H1 (cell line): ENCODE measurements around the gene SRRM2. TPM values are rescaled to one million over a fixed set of nuclear protein-coding genes. Genes with fewer than 3 reads are reported as not detected.

Experiments used
- BCL11A ChIP-seq, 2 experiments: IDR thresholded peaks; one replicate each; pipeline ENCODE4 v1.6.1; 2011; ENCODE audit warnings: low read depth in 2 of 2, low read length in 2 of 2, mild to moderate bottlenecking in 2 of 2
- BRCA1 ChIP-seq: IDR thresholded peaks from 2 replicates; pipeline ENCODE4 v1.6.1; 2012; ENCODE audit warnings: low read depth, low read length, improper control_type of control experiment
- CEBPB ChIP-seq: IDR thresholded peaks from 2 replicates; pipeline ENCODE4 v1.6.1; 2012; ENCODE audit warnings: low read depth, low read length
- CHD1 ChIP-seq: IDR thresholded peaks from 2 replicates; pipeline ENCODE4 v1.6.1; 2012; ENCODE audit warnings: low read depth, low read length, improper control_type of control experiment
- CREB1 ChIP-seq: IDR thresholded peaks from 2 replicates; pipeline ENCODE4 v1.6.1; 2012; ENCODE audit warnings: inconsistent platforms
- EP300 ChIP-seq, 2 experiments: IDR thresholded peaks; 1 replicate in 1 of 2; 2 replicates in 1 of 2; pipeline ENCODE4 v1.6.1; 2011 to 2012; ENCODE audit warnings: low read depth in 2 of 2, low read length in 2 of 2, mild to moderate bottlenecking in 2 of 2, borderline replicate concordance in 1 of 2, inconsistent platforms in 1 of 2, moderate library complexity in 1 of 2
- POU5F1 ChIP-seq: IDR thresholded peaks from 2 replicates; pipeline ENCODE4 v1.6.1; 2011; ENCODE audit warnings: low read depth, mild to moderate bottlenecking, low read length, moderate library complexity
- SP1 ChIP-seq: IDR thresholded peaks from 2 replicates; pipeline ENCODE4 v1.6.1; 2011; ENCODE audit warnings: low read depth, low read length
- SP2 ChIP-seq: IDR thresholded peaks from 2 replicates; pipeline ENCODE4 v1.6.1; 2012; ENCODE audit warnings: mild to moderate bottlenecking, low read length, inconsistent platforms
- polyA plus RNA-seq, 7 experiments: library from polyadenylated mRNA; depleted of rRNA in 3 of 7; stranded (reverse) in 5 of 7; unstranded in 2 of 7; fragments of >200 nt in 5 of 7; fragments of 200-250 nt in 2 of 7; gene quantifications; 1 replicate in 5 of 7; 2 replicates in 1 of 7; 4 replicates in 1 of 7; pipeline versions ENCODE4 v1.2.1 to v1.2.3, GENCODE V29; 2011 to 2013; ENCODE audit warnings: missing spikeins in 2 of 7, mixed read lengths in 2 of 7
- total RNA-seq: library from RNA; stranded (reverse); fragmentation: NEBNext Ultra II Directional; extraction: Animal tissue kit (Norgen Biotek cat#: 25700); gene quantifications from 2 replicates; pipeline ENCODE4 v1.2.1, GENCODE V29; 2021
- TF ChIP-seq, protein P1 (sequence below): fragments of 300-600 bp; sonication (generic); IDR thresholded peaks from 2 replicates; pipeline ENCODE4 v1.7.1; 2012; ENCODE audit warnings: low read length, moderate library complexity, mild to moderate bottlenecking, inconsistent platforms; ENCODE audit not compliant: insufficient replicate concordance
- TF ChIP-seq, protein P2 (sequence below): IDR thresholded peaks from 2 replicates; pipeline ENCODE4 v1.6.1; 2012; ENCODE audit warnings: low read length, inconsistent platforms

The SRRM2 gene
- total and polyA plus RNA-seq, 2 of the 8 experiments (the other 6 are each of a cell fraction or from before 2014, with no cell fraction given): 300 to 579 TPM

DNA sequence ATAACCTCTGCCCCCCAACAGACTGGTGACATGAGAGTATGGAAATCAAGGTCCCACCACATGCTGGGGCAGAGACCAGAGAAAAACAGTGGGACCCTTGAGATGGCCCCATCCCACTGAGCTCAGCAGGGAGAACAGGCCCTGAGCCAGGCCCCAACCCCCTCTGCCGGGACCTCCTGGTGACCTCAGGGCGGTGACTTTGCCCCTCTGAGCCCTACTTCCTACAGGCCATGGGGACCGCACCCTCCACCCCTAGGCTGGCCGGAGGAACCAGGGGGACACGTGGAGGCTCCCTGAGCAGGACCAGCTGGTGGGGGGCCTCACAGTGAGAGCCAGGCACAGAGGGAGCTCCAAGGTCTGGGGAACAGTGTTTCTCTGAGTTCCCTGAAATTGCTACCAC, 13.8 kb upstream of the SRRM2 start (continued):
- TF ChIP-seq, protein P1, sequence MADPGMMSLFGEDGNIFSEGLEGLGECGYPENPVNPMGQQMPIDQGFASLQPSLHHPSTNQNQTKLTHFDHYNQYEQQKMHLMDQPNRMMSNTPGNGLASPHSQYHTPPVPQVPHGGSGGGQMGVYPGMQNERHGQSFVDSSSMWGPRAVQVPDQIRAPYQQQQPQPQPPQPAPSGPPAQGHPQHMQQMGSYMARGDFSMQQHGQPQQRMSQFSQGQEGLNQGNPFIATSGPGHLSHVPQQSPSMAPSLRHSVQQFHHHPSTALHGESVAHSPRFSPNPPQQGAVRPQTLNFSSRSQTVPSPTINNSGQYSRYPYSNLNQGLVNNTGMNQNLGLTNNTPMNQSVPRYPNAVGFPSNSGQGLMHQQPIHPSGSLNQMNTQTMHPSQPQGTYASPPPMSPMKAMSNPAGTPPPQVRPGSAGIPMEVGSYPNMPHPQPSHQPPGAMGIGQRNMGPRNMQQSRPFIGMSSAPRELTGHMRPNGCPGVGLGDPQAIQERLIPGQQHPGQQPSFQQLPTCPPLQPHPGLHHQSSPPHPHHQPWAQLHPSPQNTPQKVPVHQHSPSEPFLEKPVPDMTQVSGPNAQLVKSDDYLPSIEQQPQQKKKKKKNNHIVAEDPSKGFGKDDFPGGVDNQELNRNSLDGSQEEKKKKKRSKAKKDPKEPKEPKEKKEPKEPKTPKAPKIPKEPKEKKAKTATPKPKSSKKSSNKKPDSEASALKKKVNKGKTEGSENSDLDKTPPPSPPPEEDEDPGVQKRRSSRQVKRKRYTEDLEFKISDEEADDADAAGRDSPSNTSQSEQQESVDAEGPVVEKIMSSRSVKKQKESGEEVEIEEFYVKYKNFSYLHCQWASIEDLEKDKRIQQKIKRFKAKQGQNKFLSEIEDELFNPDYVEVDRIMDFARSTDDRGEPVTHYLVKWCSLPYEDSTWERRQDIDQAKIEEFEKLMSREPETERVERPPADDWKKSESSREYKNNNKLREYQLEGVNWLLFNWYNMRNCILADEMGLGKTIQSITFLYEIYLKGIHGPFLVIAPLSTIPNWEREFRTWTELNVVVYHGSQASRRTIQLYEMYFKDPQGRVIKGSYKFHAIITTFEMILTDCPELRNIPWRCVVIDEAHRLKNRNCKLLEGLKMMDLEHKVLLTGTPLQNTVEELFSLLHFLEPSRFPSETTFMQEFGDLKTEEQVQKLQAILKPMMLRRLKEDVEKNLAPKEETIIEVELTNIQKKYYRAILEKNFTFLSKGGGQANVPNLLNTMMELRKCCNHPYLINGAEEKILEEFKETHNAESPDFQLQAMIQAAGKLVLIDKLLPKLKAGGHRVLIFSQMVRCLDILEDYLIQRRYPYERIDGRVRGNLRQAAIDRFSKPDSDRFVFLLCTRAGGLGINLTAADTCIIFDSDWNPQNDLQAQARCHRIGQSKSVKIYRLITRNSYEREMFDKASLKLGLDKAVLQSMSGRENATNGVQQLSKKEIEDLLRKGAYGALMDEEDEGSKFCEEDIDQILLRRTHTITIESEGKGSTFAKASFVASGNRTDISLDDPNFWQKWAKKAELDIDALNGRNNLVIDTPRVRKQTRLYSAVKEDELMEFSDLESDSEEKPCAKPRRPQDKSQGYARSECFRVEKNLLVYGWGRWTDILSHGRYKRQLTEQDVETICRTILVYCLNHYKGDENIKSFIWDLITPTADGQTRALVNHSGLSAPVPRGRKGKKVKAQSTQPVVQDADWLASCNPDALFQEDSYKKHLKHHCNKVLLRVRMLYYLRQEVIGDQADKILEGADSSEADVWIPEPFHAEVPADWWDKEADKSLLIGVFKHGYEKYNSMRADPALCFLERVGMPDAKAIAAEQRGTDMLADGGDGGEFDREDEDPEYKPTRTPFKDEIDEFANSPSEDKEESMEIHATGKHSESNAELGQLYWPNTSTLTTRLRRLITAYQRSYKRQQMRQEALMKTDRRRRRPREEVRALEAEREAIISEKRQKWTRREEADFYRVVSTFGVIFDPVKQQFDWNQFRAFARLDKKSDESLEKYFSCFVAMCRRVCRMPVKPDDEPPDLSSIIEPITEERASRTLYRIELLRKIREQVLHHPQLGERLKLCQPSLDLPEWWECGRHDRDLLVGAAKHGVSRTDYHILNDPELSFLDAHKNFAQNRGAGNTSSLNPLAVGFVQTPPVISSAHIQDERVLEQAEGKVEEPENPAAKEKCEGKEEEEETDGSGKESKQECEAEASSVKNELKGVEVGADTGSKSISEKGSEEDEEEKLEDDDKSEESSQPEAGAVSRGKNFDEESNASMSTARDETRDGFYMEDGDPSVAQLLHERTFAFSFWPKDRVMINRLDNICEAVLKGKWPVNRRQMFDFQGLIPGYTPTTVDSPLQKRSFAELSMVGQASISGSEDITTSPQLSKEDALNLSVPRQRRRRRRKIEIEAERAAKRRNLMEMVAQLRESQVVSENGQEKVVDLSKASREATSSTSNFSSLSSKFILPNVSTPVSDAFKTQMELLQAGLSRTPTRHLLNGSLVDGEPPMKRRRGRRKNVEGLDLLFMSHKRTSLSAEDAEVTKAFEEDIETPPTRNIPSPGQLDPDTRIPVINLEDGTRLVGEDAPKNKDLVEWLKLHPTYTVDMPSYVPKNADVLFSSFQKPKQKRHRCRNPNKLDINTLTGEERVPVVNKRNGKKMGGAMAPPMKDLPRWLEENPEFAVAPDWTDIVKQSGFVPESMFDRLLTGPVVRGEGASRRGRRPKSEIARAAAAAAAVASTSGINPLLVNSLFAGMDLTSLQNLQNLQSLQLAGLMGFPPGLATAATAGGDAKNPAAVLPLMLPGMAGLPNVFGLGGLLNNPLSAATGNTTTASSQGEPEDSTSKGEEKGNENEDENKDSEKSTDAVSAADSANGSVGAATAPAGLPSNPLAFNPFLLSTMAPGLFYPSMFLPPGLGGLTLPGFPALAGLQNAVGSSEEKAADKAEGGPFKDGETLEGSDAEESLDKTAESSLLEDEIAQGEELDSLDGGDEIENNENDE: no peak
- TF ChIP-seq CHD1: no peak
- no peak for TF ChIP-seq SP1
- TF ChIP-seq, protein P2, sequence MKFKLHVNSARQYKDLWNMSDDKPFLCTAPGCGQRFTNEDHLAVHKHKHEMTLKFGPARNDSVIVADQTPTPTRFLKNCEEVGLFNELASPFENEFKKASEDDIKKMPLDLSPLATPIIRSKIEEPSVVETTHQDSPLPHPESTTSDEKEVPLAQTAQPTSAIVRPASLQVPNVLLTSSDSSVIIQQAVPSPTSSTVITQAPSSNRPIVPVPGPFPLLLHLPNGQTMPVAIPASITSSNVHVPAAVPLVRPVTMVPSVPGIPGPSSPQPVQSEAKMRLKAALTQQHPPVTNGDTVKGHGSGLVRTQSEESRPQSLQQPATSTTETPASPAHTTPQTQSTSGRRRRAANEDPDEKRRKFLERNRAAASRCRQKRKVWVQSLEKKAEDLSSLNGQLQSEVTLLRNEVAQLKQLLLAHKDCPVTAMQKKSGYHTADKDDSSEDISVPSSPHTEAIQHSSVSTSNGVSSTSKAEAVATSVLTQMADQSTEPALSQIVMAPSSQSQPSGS: no peak
- TF ChIP-seq BRCA1: no peak
- no peak for TF ChIP-seq BCL11A (IDR thresholded peaks at IDR 0.05; ENCODE audit: low read depth in 2 of 2, low read length in 2 of 2)
- TF ChIP-seq CEBPB: no peak
- TF ChIP-seq EP300 (IDR thresholded peaks at IDR 0.05; ENCODE audit: borderline replicate concordance in 1 of 2, low read depth in 2 of 2, low read length in 2 of 2): no peak
- no peak for TF ChIP-seq SP2
- no peak for TF ChIP-seq CREB1
- no peak for TF ChIP-seq POU5F1
